Breast epithelium (tissue), 3 donors: ENCODE results near the gene TBXAS1.

Experiments
- CTCF ChIP-seq, 3 donors: fragments of 450-650 bp; IDR thresholded peaks; one replicate each; pipeline ENCODE4 v1.5.1; 2016 to 2017; ENCODE audit warnings: antibody characterized with exemption in 3 of 3, mild to moderate bottlenecking in 3 of 3, moderate library complexity in 3 of 3
- POLR2AphosphoS5 ChIP-seq, 3 donors: sonication (generic); formaldehyde crosslinking; IDR thresholded peaks; one replicate each; pipeline ENCODE4 v1.6.1; 2017; ENCODE audit warnings: antibody characterized with exemption in 3 of 3

GRCh38 chr7:140025241-140025640 is 196.2 kb downstream of the TBXAS1 start:
- TF ChIP-seq POLR2AphosphoS5 (IDR thresholded peaks at IDR 0.05) (no peak), CTCF (IDR thresholded peaks at IDR 0.05) (no peak)
